BJ (cell line): ENCODE results near the gene DDHD1. TPM values are rescaled to one million over a fixed set of nuclear protein-coding genes. Genes with fewer than 3 reads are reported as not detected.

Experiments used
- CTCF ChIA-PET: fragments of 350-600 bp; formaldehyde crosslinking; extraction: SDS; loops from one replicate; lab custom pipeline; 2021; ENCODE audit warnings: antibody characterized with exemption, inconsistent platforms; lab: Yijun Ruan, JAX
- POLR2A ChIA-PET: fragments of 300-600 bp; sonication (Branson Sonifier 250); formaldehyde crosslinking; extraction: SDS; loops from one replicate; lab custom pipeline; 2021; ENCODE audit warnings: antibody characterized with exemption; lab: Charles Lee
- DNase-seq: peaks from one replicate; pipeline ENCODE4 v3.0.0-alpha.2; 2011; ENCODE audit warnings: low read depth
- H3K27me3 ChIP-seq: 2 replicates; pipeline ENCODE4 v1.6.0; 2011; ENCODE audit warnings: low read length; ENCODE audit not compliant: control insufficient read depth, insufficient read depth
- H3K36me3 ChIP-seq: 2 replicates; pipeline ENCODE4 v1.5.1; 2011; ENCODE audit warnings: low read length; ENCODE audit not compliant: control insufficient read depth, insufficient read depth
- H3K4me3 ChIP-seq: 2 replicates; pipeline ENCODE4 v1.5.1; 2011; ENCODE audit warnings: low read depth, mild to moderate bottlenecking, control low read depth, low read length
- polyA plus RNA-seq: library from polyadenylated mRNA; depleted of rRNA; stranded (reverse); fragments of >200 nt; gene quantifications from 2 replicates; pipeline ENCODE4 v1.2.3, GENCODE V29; 2011
- TF ChIP-seq, protein P1 (sequence below): IDR thresholded peaks from 2 replicates; pipeline ENCODE4 v1.5.1; 2011; ENCODE audit warnings: low read depth, mild to moderate bottlenecking, control low read depth, inconsistent platforms, low read length, moderate library complexity; ENCODE audit not compliant: insufficient read depth

Gene DDHD1
- polyA plus RNA-seq, 1 experiment = 4.1 TPM

DNA sequence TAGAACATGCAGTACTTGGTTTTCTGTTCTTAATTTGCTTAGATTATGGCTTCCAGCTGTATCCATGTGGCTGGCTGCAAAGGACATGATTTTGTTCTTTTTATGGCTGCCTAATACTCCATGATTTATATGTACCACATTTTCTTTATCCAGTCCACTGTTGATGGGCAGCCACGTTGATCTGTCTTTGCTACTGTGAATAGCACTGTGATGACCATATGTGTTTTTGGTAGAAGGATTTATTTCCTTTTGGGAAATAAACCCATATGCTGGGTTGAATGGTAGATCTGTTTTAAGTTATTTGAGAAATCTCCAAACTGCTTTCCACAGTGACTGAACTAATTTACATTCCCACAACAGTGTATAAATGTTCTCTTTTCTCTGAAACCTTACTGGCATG is 116.1 kb downstream of the DDHD1 start:
- Histone ChIP-seq H3K27me3 (no peaks in the 10 kb centered on the region), H3K36me3 (no peaks in the 10 kb centered on the region), H3K4me3 (no peak overlapping the region)
- ChIA-PET POLR2A (no interaction called here), CTCF (no interaction called here)
- no peak for DNase-seq
- TF ChIP-seq, protein P1, sequence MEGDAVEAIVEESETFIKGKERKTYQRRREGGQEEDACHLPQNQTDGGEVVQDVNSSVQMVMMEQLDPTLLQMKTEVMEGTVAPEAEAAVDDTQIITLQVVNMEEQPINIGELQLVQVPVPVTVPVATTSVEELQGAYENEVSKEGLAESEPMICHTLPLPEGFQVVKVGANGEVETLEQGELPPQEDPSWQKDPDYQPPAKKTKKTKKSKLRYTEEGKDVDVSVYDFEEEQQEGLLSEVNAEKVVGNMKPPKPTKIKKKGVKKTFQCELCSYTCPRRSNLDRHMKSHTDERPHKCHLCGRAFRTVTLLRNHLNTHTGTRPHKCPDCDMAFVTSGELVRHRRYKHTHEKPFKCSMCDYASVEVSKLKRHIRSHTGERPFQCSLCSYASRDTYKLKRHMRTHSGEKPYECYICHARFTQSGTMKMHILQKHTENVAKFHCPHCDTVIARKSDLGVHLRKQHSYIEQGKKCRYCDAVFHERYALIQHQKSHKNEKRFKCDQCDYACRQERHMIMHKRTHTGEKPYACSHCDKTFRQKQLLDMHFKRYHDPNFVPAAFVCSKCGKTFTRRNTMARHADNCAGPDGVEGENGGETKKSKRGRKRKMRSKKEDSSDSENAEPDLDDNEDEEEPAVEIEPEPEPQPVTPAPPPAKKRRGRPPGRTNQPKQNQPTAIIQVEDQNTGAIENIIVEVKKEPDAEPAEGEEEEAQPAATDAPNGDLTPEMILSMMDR = no peak

DNA sequence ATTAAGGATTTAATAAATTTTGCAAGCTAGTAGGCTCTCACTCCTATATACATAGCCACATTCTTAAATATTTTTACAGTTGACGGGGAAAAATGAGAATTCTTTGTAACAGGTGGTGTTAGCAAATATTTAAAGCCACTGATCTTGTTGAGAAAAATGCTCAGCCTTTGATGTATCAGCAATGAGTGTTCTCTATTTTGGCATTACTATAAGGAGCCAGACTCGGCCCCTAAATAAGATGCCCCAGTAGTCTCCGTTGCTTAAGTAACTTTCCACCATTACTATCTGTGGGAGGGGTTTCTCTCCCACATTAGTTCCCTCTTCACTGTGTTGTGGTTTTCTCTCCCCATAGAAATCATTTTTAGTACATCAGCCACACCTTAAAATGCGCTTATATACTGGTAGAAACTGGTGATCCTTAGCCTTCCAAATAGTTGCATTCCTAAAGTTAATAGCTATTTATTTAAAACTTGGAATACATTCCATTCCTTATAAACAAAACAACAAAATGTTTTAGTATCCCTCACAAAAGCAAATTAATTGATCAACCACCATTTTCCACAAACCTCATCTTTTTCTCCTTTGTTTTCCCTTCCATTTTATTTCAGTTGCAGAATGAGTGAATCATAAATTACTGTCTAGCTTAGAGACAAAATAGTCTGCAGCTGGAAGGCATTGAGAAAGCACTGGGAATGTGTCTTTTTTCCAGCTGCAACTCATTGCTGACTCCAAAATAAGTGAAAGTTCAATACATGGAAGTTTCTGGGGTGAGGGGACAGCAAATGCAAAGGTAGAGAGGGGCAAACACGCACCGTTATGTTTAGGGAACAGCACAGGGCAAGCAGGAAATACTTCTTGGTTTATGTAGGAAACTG is 117.5 kb downstream of the DDHD1 start:
- Histone ChIP-seq H3K36me3 (no peaks in the 10 kb centered on the region), H3K27me3 (no peaks in the 10 kb centered on the region), H3K4me3 (no peak overlapping the region)
- ChIA-PET CTCF (interaction anchor here (0.5 to 1.4 kb wide), 2 partner anchors 154 to 196 kb away, joined by 3 read pairs; no protein-coding TSS in a partner anchor), POLR2A (no interaction called here)
- TF ChIP-seq, protein P1 = no peak
- no peak for DNase-seq

GRCh38 chr14:53034688-53035230 is 118.4 kb downstream of the DDHD1 start:
- CTCF ChIA-PET = interaction anchor here (1.4 kb wide), 1 partner anchor 155 kb away, joined by 3 read pairs; no protein-coding TSS in a partner anchor
- H3K4me3 ChIP-seq = no peak overlapping the region
- POLR2A ChIA-PET = no interaction called here
- no peak for DNase-seq
- TF ChIP-seq, protein P1 = no peak
- H3K36me3 ChIP-seq = no peaks in the 10 kb centered on the region
- no peaks in the 10 kb centered on the region for H3K27me3 ChIP-seq

- TF ChIP-seq, protein P1 = no peak
- CTCF ChIA-PET = interaction anchor here (1.8 kb wide), 1 partner anchor 20 kb away, joined by 8 read pairs; no protein-coding TSS in a partner anchor
- POLR2A ChIA-PET = no interaction called here
- no peaks in the 10 kb centered on the region for H3K27me3 ChIP-seq
- no peak overlapping the region for H3K4me3 ChIP-seq
- DNase-seq = no peak
- H3K36me3 ChIP-seq = no peaks in the 10 kb centered on the region
These were observed 119.1 kb downstream of the DDHD1 start for GRCh38 chr14:53034036-53034435.

DNA sequence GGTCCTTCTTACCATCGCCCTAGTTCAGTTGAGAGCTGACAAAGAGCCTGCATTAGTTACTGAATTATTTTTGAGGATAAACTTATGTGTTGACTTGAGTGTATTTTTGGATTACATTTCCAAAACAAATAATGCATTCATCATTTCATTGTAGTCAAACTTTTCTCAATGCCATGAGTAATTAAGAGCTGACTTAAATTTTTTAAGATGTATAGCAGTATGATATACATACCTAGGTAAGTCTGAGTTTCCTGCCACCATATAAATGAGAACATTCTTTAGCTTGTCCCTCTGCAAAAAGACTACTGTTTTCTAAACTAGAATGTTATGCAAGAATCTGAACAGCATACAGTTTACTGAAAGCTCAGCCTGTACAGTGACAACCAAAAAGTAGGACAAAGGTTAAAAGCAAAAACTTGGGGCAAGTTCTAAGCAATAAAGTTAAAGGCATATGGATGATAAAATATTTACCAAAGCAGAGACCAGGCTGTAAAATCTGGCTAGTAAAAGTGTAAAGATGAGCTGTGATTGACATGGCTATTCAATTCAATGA is 120.2 kb downstream of the DDHD1 start:
- TF ChIP-seq, protein P1 = no peak
- Histone ChIP-seq H3K27me3 (no peaks in the 10 kb centered on the region), H3K36me3 (no peaks in the 10 kb centered on the region), H3K4me3 (no peak overlapping the region)
- ChIA-PET CTCF (interaction anchor here (0.9 to 1.8 kb wide), 4 partner anchors 19 to 72 kb away, joined by 3 to 8 read pairs (median 4); no protein-coding TSS in a partner anchor), POLR2A (interaction anchor here (0.6 kb wide), 1 partner anchor 155 kb away, joined by 3 read pairs; no protein-coding TSS in a partner anchor)
- DNase-seq = no peak
